Esophagus muscularis mucosa (tissue), 4 donors: ENCODE measurements around the gene RBM17. TPM values are rescaled to one million over a fixed set of nuclear protein-coding genes. Genes with fewer than 3 reads are reported as not detected.

ENCODE experiments used
- DNase-seq: peaks from one replicate; pipeline ENCODE4 v3.0.0-alpha.2; 2017; ENCODE audit errors: extremely low spot score
- H3K27ac ChIP-seq, 4 donors: fragments of 200-600 bp; sonication (generic); replicated peaks in 1 of 4; 1 replicate in 3 of 4; 2 replicates in 1 of 4; pipeline ENCODE4 v1.5.1; 2016 to 2019; ENCODE audit warnings: mild to moderate bottlenecking in 1 of 4
- H3K27me3 ChIP-seq, 4 donors: fragments of 200-600 bp; sonication (generic); one replicate each; pipeline versions ENCODE4 v1.5.1 to v1.6.0; 2016 to 2019
- H3K36me3 ChIP-seq, 4 donors: fragments of 200-600 bp; sonication (generic); one replicate each; pipeline ENCODE4 v1.5.1; 2016 to 2019
- H3K4me1 ChIP-seq, 4 donors: fragments of 200-600 bp; sonication (generic); one replicate each; pipeline ENCODE4 v1.5.1; 2016 to 2019
- H3K4me3 ChIP-seq, 4 donors: fragments of 200-600 bp; sonication (generic); 1 replicate in 2 of 4; 2 replicates in 2 of 4; pipeline ENCODE4 v1.5.1; 2016 to 2019; ENCODE audit warnings: mild to moderate bottlenecking in 4 of 4, moderate library complexity in 1 of 4
- H3K9me3 ChIP-seq, 4 donors: fragments of 200-600 bp; sonication (generic); 1 replicate in 3 of 4; 2 replicates in 1 of 4; pipeline ENCODE4 v1.5.1; 2016 to 2019
- CTCF ChIP-seq, 3 experiments: fragments of 200-600 bp in 2 of 3; fragments of 450-650 bp in 1 of 3; sonication (generic) in 2 of 3; IDR thresholded peaks; one replicate each; pipeline ENCODE4 v1.5.1; 2017 to 2019; ENCODE audit warnings: antibody characterized with exemption in 3 of 3, mild to moderate bottlenecking in 2 of 3, moderate library complexity in 1 of 3
- EP300 ChIP-seq: sonication (generic); formaldehyde crosslinking; IDR thresholded peaks from one replicate; pipeline ENCODE4 v1.6.1; 2017; ENCODE audit warnings: antibody characterized with exemption
- POLR2A ChIP-seq: fragments of 450-650 bp; IDR thresholded peaks from one replicate; pipeline ENCODE4 v1.6.1; 2017; ENCODE audit warnings: antibody characterized with exemption, moderate library complexity, mild to moderate bottlenecking, low read depth
- POLR2AphosphoS5 ChIP-seq, 2 donors: sonication (generic); formaldehyde crosslinking; IDR thresholded peaks; one replicate each; pipeline ENCODE4 v1.6.1; 2017; ENCODE audit warnings: antibody characterized with exemption in 2 of 2
- WGBS: methylation state at CpG from one replicate; pipeline ENCODE4 v1.1.5; 2018; 5-methylcytosine and 5-hydroxymethylcytosine counted together
- intact Hi-C: fragments of 100-400 bp; cut with DNase I; formaldehyde crosslinking; loops from one replicate; pipeline ENCODE4 v1.15.1; 2023
- total RNA-seq, 4 donors: library from RNA; depleted of rRNA; stranded (reverse); fragments of >200 nt; gene quantifications; one replicate each; pipeline versions ENCODE4 v1.1.0 to v1.2.1, GENCODE V29; 2016

The RBM17 gene
- total RNA-seq, 4 donors from 2014 or later = 48.5 to 72.9 (median 59.5) TPM

GRCh38 chr10:6083523-6084475 is 5.0 kb upstream of the RBM17 start:
- H3K36me3 ChIP-seq = no peaks in the 10 kb centered on the region
- intact Hi-C loops = no loop called here
- H3K27me3 ChIP-seq = peaks cover 0 to 34% (median 0%) of the 10 kb centered on the region in 4 donors
- no peaks in the 10 kb centered on the region for H3K9me3 ChIP-seq
- peaks cover 17 to 25% (median 18%) of the 10 kb centered on the region in 4 donors for H3K4me1 ChIP-seq
- no peak for DNase-seq
- H3K4me3 ChIP-seq = no peak overlapping the region
- H3K27ac ChIP-seq = no peak overlapping the region
- 61% methylated on average over 16 of the region's 17 CpGs for WGBS
- TF ChIP-seq CTCF (IDR thresholded peaks at IDR 0.05) (no peak), POLR2AphosphoS5 (IDR thresholded peaks at IDR 0.05) (no peak), POLR2A (no peak), EP300 (no peak)

GRCh38 chr10:6086375-6087233 is 2.2 kb upstream of the RBM17 start:
- H3K36me3 ChIP-seq = no peaks in the 10 kb centered on the region
- H3K4me3 ChIP-seq = peak overlapping the region in 3 of 4 donors; percentile 23 to 30 (median 29)
- intact Hi-C loops = loop anchor here (5.0 kb wide), 3 partner anchors 116 to 316 kb away; partner anchors contain the start of gene PFKFB3
- H3K27ac ChIP-seq = peak overlapping the region; percentile 29 to 60 (median 45)
- peak; percentile 96 for DNase-seq
- no peaks in the 10 kb centered on the region for H3K9me3 ChIP-seq
- 20% methylated on average over 19 of the region's 19 CpGs for WGBS
- peaks cover 0 to 18% (median 0%) of the 10 kb centered on the region in 4 donors for H3K27me3 ChIP-seq
- peaks cover 35 to 46% (median 38%) of the 10 kb centered on the region in 4 donors for H3K4me1 ChIP-seq
- TF ChIP-seq CTCF (IDR thresholded peaks at IDR 0.05) = peak; percentile 69 to 82 (median 81)
- peak; percentile 72 to 88 for TF ChIP-seq POLR2AphosphoS5 (IDR thresholded peaks at IDR 0.05)
- no peak for TF ChIP-seq EP300
- no peak for TF ChIP-seq POLR2A

GRCh38 chr10:6089334-6090219 is 743 bp downstream of the RBM17 start:
- intact Hi-C loops = loop anchor here (5.0 kb wide), 3 partner anchors 113 to 313 kb away; partner anchors contain the start of gene PFKFB3
- peak overlapping the region; percentile 93 to 99 (median 99) for H3K4me3 ChIP-seq
- H3K9me3 ChIP-seq = no peaks in the 10 kb centered on the region
- WGBS = under 1% methylated on average over 38 of the region's 53 CpGs
- H3K4me1 ChIP-seq = peaks cover 52 to 66% (median 62%) of the 10 kb centered on the region in 4 donors
- no peak for DNase-seq
- no peaks in the 10 kb centered on the region for H3K27me3 ChIP-seq
- TF ChIP-seq POLR2A (no peak), EP300 (no peak), CTCF (IDR thresholded peaks at IDR 0.05) (no peak), POLR2AphosphoS5 (IDR thresholded peaks at IDR 0.05) (no peak)
- H3K36me3 ChIP-seq = no peaks in the 10 kb centered on the region
- peak overlapping the region; percentile 88 to 95 (median 90) for H3K27ac ChIP-seq

- intact Hi-C loops = no loop called here
- peak overlapping the region in 1 of 4 donors; percentile 51 for H3K27ac ChIP-seq
- no peak overlapping the region for H3K4me3 ChIP-seq
- no peak for DNase-seq
- TF ChIP-seq POLR2AphosphoS5 (IDR thresholded peaks at IDR 0.05) (peak in 1 of 2 donors; percentile 17), EP300 (no peak)
- H3K4me1 ChIP-seq = peaks cover 68 to 79% (median 74%) of the 10 kb centered on the region in 4 donors
- H3K27me3 ChIP-seq = no peaks in the 10 kb centered on the region
- no peaks in the 10 kb centered on the region for H3K36me3 ChIP-seq
- no peaks in the 10 kb centered on the region for H3K9me3 ChIP-seq
- WGBS = 43% methylated on average over 1 of the region's 1 CpG
Measured at GRCh38 chr10:6091630-6092029, 2.8 kb downstream of the RBM17 start.
